H1 (cell line): ENCODE data around the gene OR4K17. TPM values are rescaled to one million over a fixed set of nuclear protein-coding genes. Genes with fewer than 3 reads are reported as not detected.

Experiments used
- CTCF ChIA-PET: fragments of 300-600 bp; sonication (Branson Sonifier 250); formaldehyde crosslinking; loops from one replicate; lab custom pipeline; 2021; ENCODE audit not compliant: partially characterized antibody; lab: Charles Lee
- POLR2A ChIA-PET: fragments of 300-600 bp; sonication (Branson Sonifier 250); formaldehyde crosslinking; loops from one replicate; lab custom pipeline; 2021; ENCODE audit warnings: inconsistent platforms; ENCODE audit not compliant: partially characterized antibody; lab: Charles Lee
- DNase-seq, 2 experiments: peaks; one replicate each; pipeline versions ENCODE4 v3.0.0 to v3.0.0-alpha.2; 2010 to 2022; ENCODE audit warnings: low spot score in 2 of 2, low read depth in 1 of 2, mixed read lengths in 1 of 2
- FAIRE-seq: peaks from 2 replicates; lab custom pipeline; 2011; peaks lifted over from hg19 to GRCh38; lab: Jason Lieb, UNC
- H2AFZ ChIP-seq: 2 replicates; pipeline ENCODE4 v1.8.1; 2012; ENCODE audit warnings: low read length, inconsistent platforms
- H2AK5ac ChIP-seq: 2 replicates; pipeline ENCODE4 v1.6.1; 2013; ENCODE audit warnings: low read depth, low read length
- H2BK120ac ChIP-seq: replicated peaks from 2 replicates; pipeline ENCODE3; 2013; ENCODE audit warnings: low read depth, low read length, inconsistent platforms
- H2BK12ac ChIP-seq: 2 replicates; pipeline ENCODE4 v1.6.1; 2013; ENCODE audit warnings: low read depth, low read length
- H2BK15ac ChIP-seq: 2 replicates; pipeline ENCODE4 v1.6.1; 2013; ENCODE audit warnings: low read length
- H2BK20ac ChIP-seq: 2 replicates; pipeline ENCODE4 v1.6.1; 2013; ENCODE audit warnings: low read length
- H2BK5ac ChIP-seq: 2 replicates; pipeline ENCODE4 v1.6.1; 2013; ENCODE audit warnings: low read depth, low read length
- H3K14ac ChIP-seq: 2 replicates; pipeline ENCODE4 v1.6.1; 2013; ENCODE audit warnings: inconsistent platforms; ENCODE audit not compliant: insufficient read length
- H3K18ac ChIP-seq: 2 replicates; pipeline ENCODE4 v1.6.1; 2013; ENCODE audit warnings: low read length; ENCODE audit errors: extremely low read depth
- H3K23ac ChIP-seq: 2 replicates; pipeline ENCODE4 v1.6.1; 2013; ENCODE audit warnings: inconsistent platforms; ENCODE audit not compliant: insufficient read length
- H3K23me2 ChIP-seq: 2 replicates; pipeline ENCODE4 v1.6.1; 2013; ENCODE audit warnings: low read depth, low read length
- H3K27ac ChIP-seq: 2 replicates; pipeline ENCODE4 v1.6.1; 2011; ENCODE audit warnings: low read depth, low read length, inconsistent platforms
- H3K27me3 ChIP-seq, 4 experiments: replicated peaks in 1 of 4; 1 replicate in 1 of 4; 2 replicates in 3 of 4; pipeline versions ENCODE4 v1.6.1 to v1.8.1; 2011 to 2013; ENCODE audit warnings: low read length in 3 of 4, mild to moderate bottlenecking in 3 of 4, inconsistent platforms in 2 of 4, mixed read lengths in 2 of 4, moderate library complexity in 1 of 4; ENCODE audit not compliant: control insufficient read depth in 3 of 4, insufficient read depth in 3 of 4; ENCODE audit errors: extremely low read depth in 1 of 4
- H3K36me3 ChIP-seq, 4 experiments: 2 replicates each; pipeline versions ENCODE4 v1.6.1 to v1.8.1; 2011 to 2013; ENCODE audit warnings: mild to moderate bottlenecking in 4 of 4, low read length in 3 of 4, moderate library complexity in 2 of 4, control low read depth in 1 of 4, inconsistent platforms in 1 of 4; ENCODE audit not compliant: insufficient read depth in 4 of 4, control insufficient read depth in 2 of 4
- H3K4ac ChIP-seq: replicated peaks from 2 replicates; pipeline ENCODE3; 2013; ENCODE audit warnings: low read length, low read depth, mixed read lengths, inconsistent platforms; ENCODE audit not compliant: insufficient read length
- H3K4me1 ChIP-seq, 4 experiments: replicated peaks in 1 of 4; 1 replicate in 1 of 4; 2 replicates in 3 of 4; pipeline versions ENCODE4 v1.6.1 to v1.8.1; 2011 to 2013; ENCODE audit warnings: low read length in 3 of 4, inconsistent platforms in 2 of 4, mixed read lengths in 1 of 4; ENCODE audit not compliant: insufficient read depth in 4 of 4, control insufficient read depth in 3 of 4
- H3K4me2 ChIP-seq, 2 experiments: 2 replicates each; pipeline versions ENCODE4 v1.6.1 to v1.8.1; 2011 to 2013; ENCODE audit warnings: low read depth in 2 of 2, low read length in 2 of 2, control low read depth in 1 of 2, inconsistent platforms in 1 of 2, mild to moderate bottlenecking in 1 of 2; ENCODE audit not compliant: insufficient read depth in 1 of 2
- H3K4me3 ChIP-seq, 4 experiments: fragments of 200-600, 300-600 bp in 1 of 4; sonication (generic), shearing (Covaris generic), sonication (Bioruptor Twin) in 1 of 4; 2 replicates each; pipeline versions ENCODE4 v1.5.1 to v1.8.1; 2011 to 2016; ENCODE audit warnings: low read length in 4 of 4, low read depth in 3 of 4, control low read depth in 2 of 4, inconsistent platforms in 2 of 4, mild to moderate bottlenecking in 2 of 4, mixed read lengths in 1 of 4, moderate library complexity in 1 of 4; ENCODE audit not compliant: insufficient read depth in 2 of 4; ENCODE audit errors: extremely low read depth in 1 of 4
- H3K56ac ChIP-seq: replicated peaks from 2 replicates; pipeline ENCODE3; 2013; ENCODE audit warnings: low read depth, mild to moderate bottlenecking, mixed read lengths, low read length, inconsistent platforms; ENCODE audit not compliant: insufficient read length
- H3K79me1 ChIP-seq: 2 replicates; pipeline ENCODE4 v1.6.1; 2013; ENCODE audit warnings: low read depth, low read length, control low read depth
- H3K79me2 ChIP-seq, 2 experiments: 2 replicates each; pipeline versions ENCODE4 v1.6.1 to v1.8.1; 2012 to 2013; ENCODE audit warnings: low read length in 2 of 2, mild to moderate bottlenecking in 2 of 2, inconsistent platforms in 1 of 2; ENCODE audit not compliant: insufficient read depth in 2 of 2, control insufficient read depth in 1 of 2
- H3K9ac ChIP-seq, 4 experiments: replicated peaks in 1 of 4; 1 replicate in 1 of 4; 2 replicates in 3 of 4; pipeline versions ENCODE4 v1.6.1 to v1.8.1; 2011 to 2013; ENCODE audit warnings: low read depth in 3 of 4, low read length in 3 of 4, control low read depth in 2 of 4, mild to moderate bottlenecking in 2 of 4, moderate library complexity in 2 of 4, inconsistent platforms in 1 of 4; ENCODE audit errors: extremely low read depth in 1 of 4
- H3K9me3 ChIP-seq, 2 experiments: 2 replicates each; pipeline versions ENCODE4 v1.6.1 to v1.8.1; 2012 to 2013; ENCODE audit warnings: mild to moderate bottlenecking in 2 of 2, moderate library complexity in 2 of 2, control low read depth in 1 of 2, inconsistent platforms in 1 of 2, low read depth in 1 of 2, low read length in 1 of 2, mixed read lengths in 1 of 2; ENCODE audit not compliant: insufficient read depth in 2 of 2
- H4K20me1 ChIP-seq, 2 experiments: replicated peaks in 1 of 2; 2 replicates each; pipeline versions ENCODE3 to v1.8.1; 2011 to 2013; ENCODE audit warnings: inconsistent platforms in 2 of 2, low read length in 2 of 2, mild to moderate bottlenecking in 1 of 2; ENCODE audit not compliant: insufficient read depth in 2 of 2, control insufficient read depth in 1 of 2
- H4K5ac ChIP-seq: 2 replicates; pipeline ENCODE4 v1.6.1; 2013; ENCODE audit warnings: low read length, low read depth, mixed read lengths, inconsistent platforms; ENCODE audit not compliant: insufficient read length
- H4K8ac ChIP-seq: 2 replicates; pipeline ENCODE4 v1.8.0; 2013; ENCODE audit warnings: mild to moderate bottlenecking, moderate library complexity, low read length, inconsistent platforms; ENCODE audit not compliant: insufficient read depth; ENCODE audit errors: extremely low read depth
- H4K91ac ChIP-seq: replicated peaks from 2 replicates; pipeline ENCODE3; 2013; ENCODE audit warnings: low read length, mixed read lengths, inconsistent platforms; ENCODE audit not compliant: insufficient read length
- CBX5 ChIP-seq: fragments of 300-800, 300-1000 bp; sonication (generic); IDR thresholded peaks from 2 replicates; pipeline ENCODE4 v1.7.1; 2016; ENCODE audit warnings: antibody characterized with exemption, low read length, low read depth
- CEBPB ChIP-seq: IDR thresholded peaks from 2 replicates; pipeline ENCODE4 v1.6.1; 2012; ENCODE audit warnings: low read depth, low read length
- HDAC6 ChIP-seq: IDR thresholded peaks from one replicate; pipeline ENCODE4 v1.7.1; 2012; ENCODE audit warnings: low read depth, mild to moderate bottlenecking, inconsistent platforms, low read length, moderate library complexity
- KDM1A ChIP-seq: fragments of 200-600, 300-600 bp; sonication (generic); IDR thresholded peaks from 2 replicates; pipeline ENCODE4 v1.7.1; 2016; ENCODE audit warnings: mild to moderate bottlenecking, low read length, borderline replicate concordance
- KDM5A ChIP-seq: fragments of 200-600 bp; IDR thresholded peaks from 2 replicates; pipeline ENCODE4 v1.7.1; 2012; ENCODE audit warnings: mild to moderate bottlenecking, low read length, inconsistent platforms, mixed read lengths
- NRF1 ChIP-seq: IDR thresholded peaks from 2 replicates; pipeline ENCODE4 v1.6.1; 2011; ENCODE audit warnings: mild to moderate bottlenecking, low read depth, low read length, improper control_type of control experiment
- POLR2AphosphoS5 ChIP-seq: IDR thresholded peaks from 2 replicates; pipeline ENCODE4 v1.6.1; 2011; ENCODE audit warnings: low read depth, low read length
- RXRA ChIP-seq: IDR thresholded peaks from 2 replicates; pipeline ENCODE4 v1.6.1; 2011; ENCODE audit warnings: low read depth, mild to moderate bottlenecking, low read length, moderate library complexity; ENCODE audit not compliant: insufficient read depth
- SAP30 ChIP-seq: fragments of 300-600 bp; sonication (generic); IDR thresholded peaks from 2 replicates; pipeline ENCODE4 v1.7.1; 2012; ENCODE audit warnings: low read length, moderate library complexity, mild to moderate bottlenecking, inconsistent platforms; ENCODE audit not compliant: insufficient read depth, insufficient replicate concordance
- SIX5 ChIP-seq: IDR thresholded peaks from 2 replicates; pipeline ENCODE4 v1.6.1; 2011; ENCODE audit warnings: mild to moderate bottlenecking, low read depth, low read length
- TAF7 ChIP-seq: optimal IDR thresholded peaks from 2 replicates; pipeline ENCODE3; 2011; ENCODE audit warnings: low read depth, mild to moderate bottlenecking, inconsistent platforms, low read length, moderate library complexity, borderline replicate concordance
- TBP ChIP-seq: IDR thresholded peaks from 2 replicates; pipeline ENCODE4 v1.6.1; 2011; ENCODE audit warnings: low read depth, low read length, improper control_type of control experiment
- YY1 ChIP-seq: IDR thresholded peaks from 2 replicates; pipeline ENCODE4 v1.6.1; 2011; ENCODE audit warnings: low read depth, mild to moderate bottlenecking, low read length
- WGBS, 2 experiments: shearing (Covaris generic) in 1 of 2; methylation state at CpG; one replicate each; pipeline versions ENCODE4 v1.1.6 to v1.1.7; 2013 to 2015; ENCODE audit warnings: low lambda C conversion rate in 2 of 2, mixed read lengths in 2 of 2, inconsistent platforms in 1 of 2, low coverage in 1 of 2, missing lambda C conversion rate in 1 of 2; ENCODE audit not compliant: insufficient replicate concordance in 2 of 2, insufficient coverage in 1 of 2, insufficient read length in 1 of 2; ENCODE audit errors: extremely low coverage in 1 of 2, missing lambda C conversion rate in 1 of 2; 5-methylcytosine and 5-hydroxymethylcytosine counted together
- polyA plus RNA-seq, 7 experiments: library from polyadenylated mRNA; depleted of rRNA in 3 of 7; stranded (reverse) in 5 of 7; unstranded in 2 of 7; fragments of >200 nt in 5 of 7; fragments of 200-250 nt in 2 of 7; gene quantifications; 1 replicate in 5 of 7; 2 replicates in 1 of 7; 4 replicates in 1 of 7; pipeline versions ENCODE4 v1.2.1 to v1.2.3, GENCODE V29; 2011 to 2013; ENCODE audit warnings: missing spikeins in 2 of 7, mixed read lengths in 2 of 7
- total RNA-seq: library from RNA; stranded (reverse); fragmentation: NEBNext Ultra II Directional; extraction: Animal tissue kit (Norgen Biotek cat#: 25700); gene quantifications from 2 replicates; pipeline ENCODE4 v1.2.1, GENCODE V29; 2021

The OR4K17 gene
- total and polyA plus RNA-seq, 2 of the 8 experiments (the other 6 are each of a cell fraction or from before 2014, with no cell fraction given), result not detected

- Histone ChIP-seq H4K91ac (no peak overlapping the region), H3K4me3 (no peak overlapping the region), H2AFZ (no peak overlapping the region), H3K9me3 (peaks cover 63 to 71% of the 10 kb centered on the region in 2 experiments), H2BK20ac (no peak overlapping the region), H3K79me2 (no peaks in the 10 kb centered on the region), H3K14ac (no peak overlapping the region), H2BK12ac (no peak overlapping the region), H3K27me3 (no peaks in the 10 kb centered on the region), H3K23ac (no peak overlapping the region), H4K5ac (no peak overlapping the region), H2BK5ac (no peak overlapping the region), H3K79me1 (no peaks in the 10 kb centered on the region), H3K27ac (no peak overlapping the region), H2BK15ac (no peak overlapping the region), H3K4me2 (no peak overlapping the region), H2BK120ac (no peak overlapping the region), H3K9ac (no peak overlapping the region), H3K23me2 (no peaks in the 10 kb centered on the region)
- 39% methylated on average over 1 of the region's 1 CpG; no CpG with 5 or more reads in 1 of the 2 experiments for WGBS, 2 experiments
- CTCF ChIA-PET, result interaction anchor here (0.8 kb wide), 1 partner anchor 132 kb away, joined by 3 read pairs; no protein-coding TSS in a partner anchor
- DNase-seq, result no peak
- no peak for TF ChIP-seq TAF7
- TF ChIP-seq HDAC6, result no peak
- no peak for TF ChIP-seq SAP30
- no peak for TF ChIP-seq NRF1
- TF ChIP-seq YY1, result no peak
- TF ChIP-seq RXRA, result no peak
- TF ChIP-seq SIX5, result no peak
- TF ChIP-seq KDM5A, result no peak
- no peak for TF ChIP-seq KDM1A
- no peak for TF ChIP-seq POLR2AphosphoS5
- no peak for TF ChIP-seq TBP
- no peak for TF ChIP-seq CBX5
- TF ChIP-seq CEBPB, result no peak
- TF ChIP-seq, all 59 proteins: peak for 0
- Histone ChIP-seq H3K56ac (no peak overlapping the region), H3K18ac (no peak overlapping the region), H4K8ac (no peak overlapping the region), H2AK5ac (no peak overlapping the region), H3K4me1 (no peaks in the 10 kb centered on the region), H3K36me3 (no peaks in the 10 kb centered on the region), H3K4ac (no peak overlapping the region), H4K20me1 (no peaks in the 10 kb centered on the region)
- no peak for FAIRE-seq
- POLR2A ChIA-PET, result no interaction called here
Measured at GRCh38 chr14:20116748-20117147, 6.2 kb downstream of the OR4K17 start.
